Loucy (cell line): ENCODE results near the gene NRF1.

Experiments used
- H2AFZ ChIP-seq: fragments of 200-600 bp; sonication (generic); 2 replicates; pipeline ENCODE4 v1.6.0; 2016; ENCODE audit warnings: antibody characterized with exemption, mild to moderate bottlenecking, low read length, moderate library complexity
- H3F3A ChIP-seq: fragments of 200-600 bp; 2 replicates; pipeline ENCODE4 v1.6.0; 2016; ENCODE audit warnings: antibody characterized with exemption, low read depth, mild to moderate bottlenecking
- H3K27me3 ChIP-seq: fragments of 200-600 bp; sonication (generic); 2 replicates; pipeline ENCODE4 v1.6.1; 2014; ENCODE audit warnings: low read length, mild to moderate bottlenecking; ENCODE audit not compliant: insufficient read depth, poor library complexity, severe bottlenecking
- H3K36me3 ChIP-seq: fragments of 200-600 bp; sonication (generic); 2 replicates; pipeline ENCODE4 v1.6.1; 2016; ENCODE audit warnings: low read length; ENCODE audit not compliant: insufficient read depth
- H3K4me1 ChIP-seq: fragments of 200-600 bp; sonication (generic); 2 replicates; pipeline ENCODE4 v1.5.1; 2014; ENCODE audit warnings: low read length, mild to moderate bottlenecking; ENCODE audit not compliant: insufficient read depth, poor library complexity, severe bottlenecking
- H3K4me2 ChIP-seq: fragments of 200-600 bp; sonication (generic); 2 replicates; pipeline ENCODE4 v1.6.0; 2014; ENCODE audit warnings: antibody characterized with exemption, low read length, low read depth, mild to moderate bottlenecking; ENCODE audit not compliant: poor library complexity, severe bottlenecking
- H3K4me3 ChIP-seq: fragments of 200-600 bp; sonication (generic); 2 replicates; pipeline ENCODE4 v1.5.1; 2014; ENCODE audit warnings: low read length, mild to moderate bottlenecking, mixed read lengths; ENCODE audit not compliant: poor library complexity, severe bottlenecking
- H3K79me2 ChIP-seq: fragments of 200-600 bp; sonication (generic); 2 replicates; pipeline ENCODE4 v1.6.1; 2014; ENCODE audit warnings: low read length; ENCODE audit not compliant: insufficient read depth
- H3K9ac ChIP-seq: fragments of 200-600 bp; sonication (generic); 2 replicates; pipeline ENCODE4 v1.6.0; 2014; ENCODE audit warnings: mild to moderate bottlenecking, low read depth, low read length, moderate library complexity; ENCODE audit not compliant: poor library complexity, severe bottlenecking
- H3K9me2 ChIP-seq: fragments of 200-600 bp; sonication (generic); replicated peaks from 2 replicates; pipeline ENCODE4 v1.6.1; 2016; ENCODE audit warnings: low read depth, low read length, mixed read lengths
- H3K9me3 ChIP-seq: fragments of 200-600 bp; sonication (generic); 2 replicates; pipeline ENCODE4 v1.6.1; 2014; ENCODE audit warnings: mild to moderate bottlenecking, antibody characterized with exemption, low read length, low read depth; ENCODE audit not compliant: insufficient read depth
- H4K20me1 ChIP-seq: fragments of 200-600 bp; sonication (generic); 2 replicates; pipeline ENCODE4 v1.6.0; 2014; ENCODE audit warnings: antibody characterized with exemption, low read length, mild to moderate bottlenecking; ENCODE audit not compliant: insufficient read depth, poor library complexity, severe bottlenecking
- EZH2phosphoT487 ChIP-seq: fragments of 200-600 bp; IDR thresholded peaks from 2 replicates; pipeline ENCODE4 v1.6.1; 2018; ENCODE audit warnings: antibody characterized with exemption, mild to moderate bottlenecking, moderate library complexity, borderline replicate concordance
- TF ChIP-seq, protein P1 (sequence below): fragments of 200-600 bp; sonication (generic); conservative IDR thresholded peaks from 2 replicates; pipeline ENCODE4 v1.5.1; 2014; ENCODE audit warnings: mild to moderate bottlenecking, antibody characterized with exemption, low read length

NRF1 gene

DNA sequence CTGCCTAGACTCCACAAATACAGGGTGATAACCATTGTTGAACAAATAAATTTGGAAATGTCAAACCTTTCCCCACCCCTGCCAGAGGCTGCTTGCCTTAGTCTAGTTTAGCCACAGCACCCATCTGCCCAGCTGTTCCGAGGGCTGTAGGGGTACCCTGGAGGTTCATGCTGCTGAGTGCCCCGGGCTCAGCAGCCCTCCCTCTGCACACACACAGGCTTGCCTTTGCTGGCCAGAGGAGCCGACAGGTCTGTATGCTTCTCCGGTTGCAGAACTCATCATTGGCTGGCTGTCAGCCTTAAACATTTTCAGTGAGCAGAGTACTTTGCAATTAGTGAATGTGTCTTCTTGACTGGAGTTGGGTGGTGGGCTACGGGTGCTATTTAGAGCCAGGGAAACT is 122.9 kb downstream of the NRF1 start:
- Histone ChIP-seq H3K27me3 (no peaks in the 10 kb centered on the region), H3K4me2 (no peak overlapping the region), H3K36me3 (peaks cover 32% of the 10 kb centered on the region; the same call in 1 of the 2 replicates), H3K4me3 (no peak overlapping the region), H3K9me2 (no peaks in the 10 kb centered on the region), H3K79me2 (no peaks in the 10 kb centered on the region), H3K9me3 (no peaks in the 10 kb centered on the region), H2AFZ (no peak overlapping the region), H3F3A (no peaks in the 10 kb centered on the region), H3K9ac (no peak overlapping the region), H3K4me1 (no peaks in the 10 kb centered on the region), H4K20me1 (no peaks in the 10 kb centered on the region)
- TF ChIP-seq EZH2phosphoT487, result no peak
- TF ChIP-seq, protein P1, sequence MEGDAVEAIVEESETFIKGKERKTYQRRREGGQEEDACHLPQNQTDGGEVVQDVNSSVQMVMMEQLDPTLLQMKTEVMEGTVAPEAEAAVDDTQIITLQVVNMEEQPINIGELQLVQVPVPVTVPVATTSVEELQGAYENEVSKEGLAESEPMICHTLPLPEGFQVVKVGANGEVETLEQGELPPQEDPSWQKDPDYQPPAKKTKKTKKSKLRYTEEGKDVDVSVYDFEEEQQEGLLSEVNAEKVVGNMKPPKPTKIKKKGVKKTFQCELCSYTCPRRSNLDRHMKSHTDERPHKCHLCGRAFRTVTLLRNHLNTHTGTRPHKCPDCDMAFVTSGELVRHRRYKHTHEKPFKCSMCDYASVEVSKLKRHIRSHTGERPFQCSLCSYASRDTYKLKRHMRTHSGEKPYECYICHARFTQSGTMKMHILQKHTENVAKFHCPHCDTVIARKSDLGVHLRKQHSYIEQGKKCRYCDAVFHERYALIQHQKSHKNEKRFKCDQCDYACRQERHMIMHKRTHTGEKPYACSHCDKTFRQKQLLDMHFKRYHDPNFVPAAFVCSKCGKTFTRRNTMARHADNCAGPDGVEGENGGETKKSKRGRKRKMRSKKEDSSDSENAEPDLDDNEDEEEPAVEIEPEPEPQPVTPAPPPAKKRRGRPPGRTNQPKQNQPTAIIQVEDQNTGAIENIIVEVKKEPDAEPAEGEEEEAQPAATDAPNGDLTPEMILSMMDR, result no peak

DNA sequence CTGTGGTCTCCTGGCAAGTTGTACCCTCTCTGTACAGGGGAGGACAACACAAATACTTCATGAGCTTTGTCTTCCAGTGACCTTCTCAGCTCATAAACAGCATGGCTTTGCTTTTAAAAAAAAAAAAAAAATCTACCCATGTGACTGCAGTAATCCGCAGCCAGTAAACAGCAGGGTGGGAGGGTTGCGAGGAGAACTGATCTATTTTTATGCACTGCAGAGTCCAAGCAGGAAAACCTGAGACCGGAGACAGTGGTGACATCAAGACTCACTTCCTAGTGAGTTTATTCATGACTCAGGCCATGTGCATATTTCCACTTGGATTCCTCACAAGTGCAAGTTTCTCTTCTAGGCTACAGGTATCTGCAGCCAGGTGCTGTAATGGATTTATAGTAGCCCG is 127.9 kb downstream of the NRF1 start:
- H3F3A ChIP-seq, result no peaks in the 10 kb centered on the region
- H2AFZ ChIP-seq, result no peak overlapping the region
- H3K4me2 ChIP-seq, result no peak overlapping the region
- H3K4me3 ChIP-seq, result no peak overlapping the region
- no peaks in the 10 kb centered on the region for H3K4me1 ChIP-seq
- peaks cover 22% of the 10 kb centered on the region; the same call in 1 of the 2 replicates for H3K36me3 ChIP-seq
- no peaks in the 10 kb centered on the region for H3K79me2 ChIP-seq
- no peaks in the 10 kb centered on the region for H3K27me3 ChIP-seq
- TF ChIP-seq, protein P1, result no peak
- TF ChIP-seq EZH2phosphoT487, result no peak
- H3K9ac ChIP-seq, result no peak overlapping the region
- no peaks in the 10 kb centered on the region for H4K20me1 ChIP-seq
- no peaks in the 10 kb centered on the region for H3K9me2 ChIP-seq
- no peaks in the 10 kb centered on the region for H3K9me3 ChIP-seq

- Histone ChIP-seq H3K9me3 (no peaks in the 10 kb centered on the region), H3K9me2 (no peaks in the 10 kb centered on the region), H3K9ac (no peak overlapping the region), H3K36me3 (peaks cover 13% of the 10 kb centered on the region; the same call in 1 of the 2 replicates), H2AFZ (no peak overlapping the region), H3F3A (no peaks in the 10 kb centered on the region), H3K4me3 (no peak overlapping the region), H3K79me2 (no peaks in the 10 kb centered on the region), H4K20me1 (no peaks in the 10 kb centered on the region), H3K4me2 (no peak overlapping the region), H3K4me1 (no peaks in the 10 kb centered on the region), H3K27me3 (no peaks in the 10 kb centered on the region)
- TF ChIP-seq EZH2phosphoT487, result no peak
Measured at GRCh38 chr7:129740574-129741410, 129.3 kb downstream of the NRF1 start.
